ENCODE results near the gene TGFBI.

Gene TGFBI

GRCh38 chr5:136004436-136004835 lies 24.4 kb upstream of the TGFBI start:
- DNase-seq, result no peak

- no peak for DNase-seq
Observed at GRCh38 chr5:136005476-136005875, 23.3 kb upstream of the TGFBI start.

GRCh38 chr5:136006164-136006563 lies 22.6 kb upstream of the TGFBI start:
- no peak for DNase-seq

GRCh38 chr5:136006761-136007251 lies 22.0 kb upstream of the TGFBI start:
- DNase-seq, result no peak

GRCh38 chr5:136007271-136007670 lies 21.5 kb upstream of the TGFBI start:
- DNase-seq, result no peak

GRCh38 chr5:136011414-136012001 lies 17.3 kb upstream of the TGFBI start:
- no peak for DNase-seq

GRCh38 chr5:136012041-136012804 lies 16.6 kb upstream of the TGFBI start:
- no peak for DNase-seq

- no peak for DNase-seq
Observed at GRCh38 chr5:136013559-136013958, 15.2 kb upstream of the TGFBI start.

- DNase-seq, result no peak
Observed at GRCh38 chr5:136014049-136015002, 14.5 kb upstream of the TGFBI start.

GRCh38 chr5:136015003-136015375 lies 13.8 kb upstream of the TGFBI start:
- no peak for DNase-seq

GRCh38 chr5:136015966-136016650 lies 12.7 kb upstream of the TGFBI start:
- DNase-seq, result no peak

GRCh38 chr5:136016945-136017530 lies 11.8 kb upstream of the TGFBI start:
- no peak for DNase-seq

GRCh38 chr5:136018814-136019783 lies 9.7 kb upstream of the TGFBI start:
- no peak for DNase-seq

GRCh38 chr5:136020001-136020382 lies 8.8 kb upstream of the TGFBI start:
- DNase-seq, result no peak

GRCh38 chr5:136020383-136021015 lies 8.3 kb upstream of the TGFBI start:
- peak; percentile 19 for DNase-seq

GRCh38 chr5:136021016-136021405 lies 7.8 kb upstream of the TGFBI start:
- no peak for DNase-seq

- DNase-seq, result no peak
Observed at GRCh38 chr5:136022965-136023364, 5.8 kb upstream of the TGFBI start.

- DNase-seq, result no peak
Observed at GRCh38 chr5:136023958-136024541, 4.7 kb upstream of the TGFBI start.

GRCh38 chr5:136025900-136026299 lies 2.9 kb upstream of the TGFBI start:
- no peak for DNase-seq

GRCh38 chr5:136026636-136027035 lies 2.2 kb upstream of the TGFBI start:
- no peak for DNase-seq
